ENCODE measurements around the gene EWSR1.
"Not testable (repeated sequence)": the region's sequence is repeated elsewhere in the genome, so short reads cannot be mapped to it uniquely, and the experiment has no call there.

Gene EWSR1

GRCh38 chr22:29339381-29340235 is 71.5 kb downstream of the EWSR1 start:
- no peak for DNase-seq

- DNase-seq: no peak
Observed at GRCh38 chr22:29340566-29340965, 72.5 kb downstream of the EWSR1 start.

- DNase-seq: no peak
Observed at GRCh38 chr22:29341056-29341848, 73.2 kb downstream of the EWSR1 start.

GRCh38 chr22:29341849-29342127 is 73.7 kb downstream of the EWSR1 start:
- DNase-seq: no peak

- DNase-seq: no peak
Observed at GRCh38 chr22:29342177-29342576, 74.1 kb downstream of the EWSR1 start.

GRCh38 chr22:29342577-29343312 is 74.7 kb downstream of the EWSR1 start:
- peak; percentile 29 for DNase-seq

- DNase-seq: peak; percentile 99
Observed at GRCh38 chr22:29343313-29343805, 75.3 kb downstream of the EWSR1 start.

- DNase-seq: peak; percentile 79
Observed at GRCh38 chr22:29344137-29344536, 76.1 kb downstream of the EWSR1 start.

- DNase-seq: not testable (repeated sequence)
Observed at GRCh38 chr22:29344889-29345288, 76.8 kb downstream of the EWSR1 start.

GRCh38 chr22:29345932-29346331 is 77.9 kb downstream of the EWSR1 start:
- peak; percentile 53 for DNase-seq

GRCh38 chr22:29346659-29347058 is 78.6 kb downstream of the EWSR1 start:
- DNase-seq: peak; percentile 95

GRCh38 chr22:29348041-29348440 is 80.0 kb downstream of the EWSR1 start:
- peak; percentile 27 for DNase-seq

GRCh38 chr22:29348956-29349355 is 80.9 kb downstream of the EWSR1 start:
- DNase-seq: no peak
